Dendritic cell treated with granulocyte-macrophage colony-stimulating factor and Interleukin-4, amounts not matched to agents 40 ng/mL and 50 ng/mL, for 4 days (primary cell): ENCODE results near the gene F11R.
"Not testable (repeated sequence)": the region's sequence is repeated elsewhere in the genome, so short reads cannot be mapped to it uniquely, and the experiment has no call there.

Source experiments
- H3K27ac Mint-ChIP-seq: one replicate; pipeline ENCODE4 v1.8.0; 2022; ENCODE audit warnings: mild to moderate bottlenecking, mixed read lengths
- H3K27me3 Mint-ChIP-seq: one replicate; pipeline ENCODE4 v1.8.0; 2022; ENCODE audit warnings: mild to moderate bottlenecking, mixed read lengths
- H3K36me3 Mint-ChIP-seq: one replicate; pipeline ENCODE4 v1.8.0; 2022; ENCODE audit warnings: low read depth, mixed read lengths
- H3K4me1 Mint-ChIP-seq: one replicate; pipeline ENCODE4 v1.8.0; 2022; ENCODE audit warnings: low read depth, mixed read lengths
- H3K4me3 Mint-ChIP-seq: one replicate; pipeline ENCODE4 v1.8.0; 2022; ENCODE audit warnings: mild to moderate bottlenecking, moderate library complexity, mixed read lengths
- H3K9me3 Mint-ChIP-seq: one replicate; pipeline ENCODE4 v1.8.0; 2022; ENCODE audit warnings: mixed read lengths
- intact Hi-C: fragments of 100-400 bp; cut with micrococcal nuclease; formaldehyde crosslinking; loops from one replicate; pipeline ENCODE4 v1.15.0; 2022

Gene F11R

GRCh38 chr1:160992036-160992435 lies 28.9 kb downstream of the F11R start:
- H3K4me1 Mint-ChIP-seq, H3K27me3 Mint-ChIP-seq, intact Hi-C loops, H3K27ac Mint-ChIP-seq, H3K9me3 Mint-ChIP-seq, H3K4me3 Mint-ChIP-seq, H3K36me3 Mint-ChIP-seq: not testable (repeated sequence)

GRCh38 chr1:160987359-160988050 lies 33.4 kb downstream of the F11R start:
- peaks cover 11% of the 10 kb centered on the region for H3K4me1 Mint-ChIP-seq
- H3K27me3 Mint-ChIP-seq = peaks cover 14% of the 10 kb centered on the region
- intact Hi-C loops = no loop called here
- H3K9me3 Mint-ChIP-seq = no peaks in the 10 kb centered on the region
- H3K4me3 Mint-ChIP-seq = no peak overlapping the region
- H3K27ac Mint-ChIP-seq = no peak overlapping the region
- H3K36me3 Mint-ChIP-seq = no peaks in the 10 kb centered on the region

- H3K9me3 Mint-ChIP-seq = no peaks in the 10 kb centered on the region
- peaks cover 30% of the 10 kb centered on the region for H3K27me3 Mint-ChIP-seq
These were observed 35.2 kb downstream of the F11R start for GRCh38 chr1:160985723-160986122.

GRCh38 chr1:160981584-160982411 lies 39.2 kb downstream of the F11R start:
- H3K27me3 Mint-ChIP-seq = peaks cover 34% of the 10 kb centered on the region
- intact Hi-C loops = no loop called here
- H3K9me3 Mint-ChIP-seq = no peaks in the 10 kb centered on the region
- peaks cover 15% of the 10 kb centered on the region for H3K4me1 Mint-ChIP-seq
- peak overlapping the region; percentile 56 for H3K4me3 Mint-ChIP-seq
- no peaks in the 10 kb centered on the region for H3K36me3 Mint-ChIP-seq
- no peak overlapping the region for H3K27ac Mint-ChIP-seq

More at GRCh38 chr1:160985723-160986122, 35.2 kb downstream of the F11R start:
- Mint-ChIP-seq H3K4me1 (peaks cover 24% of the 10 kb centered on the region), H3K4me3 (no peak overlapping the region), H3K36me3 (no peaks in the 10 kb centered on the region), H3K27ac (no peak overlapping the region)
- intact Hi-C loops = no loop called here

- intact Hi-C loops = loop anchor here (10.0 kb wide), 1 partner anchor 74 kb away; no protein-coding TSS in a partner anchor
- Mint-ChIP-seq H3K36me3 (no peaks in the 10 kb centered on the region), H3K4me3 (no peak overlapping the region), H3K9me3 (no peaks in the 10 kb centered on the region), H3K4me1 (peaks cover 15% of the 10 kb centered on the region), H3K27me3 (peaks cover 40% of the 10 kb centered on the region), H3K27ac (no peak overlapping the region)
These were observed 41.7 kb downstream of the F11R start for GRCh38 chr1:160979286-160979685.

- H3K9me3 Mint-ChIP-seq = no peaks in the 10 kb centered on the region
- no peak overlapping the region for H3K27ac Mint-ChIP-seq
- no peak overlapping the region for H3K4me3 Mint-ChIP-seq
- no peaks in the 10 kb centered on the region for H3K36me3 Mint-ChIP-seq
- intact Hi-C loops = loop anchor here (10.0 kb wide), 1 partner anchor 74 kb away; no protein-coding TSS in a partner anchor
- peaks cover 15% of the 10 kb centered on the region for H3K4me1 Mint-ChIP-seq
- peaks cover 37% of the 10 kb centered on the region for H3K27me3 Mint-ChIP-seq
These were observed 42.4 kb downstream of the F11R start for GRCh38 chr1:160978510-160978927.

GRCh38 chr1:160975026-160975425 lies 45.9 kb downstream of the F11R start:
- H3K36me3 Mint-ChIP-seq = no peaks in the 10 kb centered on the region
- intact Hi-C loops = loop anchor here (10.0 kb wide), 1 partner anchor 70 kb away; no protein-coding TSS in a partner anchor
- no peak overlapping the region for H3K27ac Mint-ChIP-seq
- H3K4me3 Mint-ChIP-seq = no peak overlapping the region
- peaks cover 14% of the 10 kb centered on the region for H3K27me3 Mint-ChIP-seq
- H3K9me3 Mint-ChIP-seq = no peaks in the 10 kb centered on the region
- H3K4me1 Mint-ChIP-seq = no peaks in the 10 kb centered on the region

- Mint-ChIP-seq H3K4me1 (no peaks in the 10 kb centered on the region), H3K27me3 (peaks cover 11% of the 10 kb centered on the region), H3K27ac (no peak overlapping the region), H3K4me3 (no peak overlapping the region), H3K36me3 (no peaks in the 10 kb centered on the region), H3K9me3 (no peaks in the 10 kb centered on the region)
- intact Hi-C loops = loop anchor here (10.0 kb wide), 1 partner anchor 69 kb away; no protein-coding TSS in a partner anchor
These were observed 47.5 kb downstream of the F11R start for GRCh38 chr1:160973491-160973890.

- H3K4me3 Mint-ChIP-seq = no peak overlapping the region
- H3K4me1 Mint-ChIP-seq = no peaks in the 10 kb centered on the region
- no peaks in the 10 kb centered on the region for H3K36me3 Mint-ChIP-seq
- H3K27ac Mint-ChIP-seq = no peak overlapping the region
- peaks cover 11% of the 10 kb centered on the region for H3K27me3 Mint-ChIP-seq
- H3K9me3 Mint-ChIP-seq = no peaks in the 10 kb centered on the region
- intact Hi-C loops = loop anchor here (10.0 kb wide), 1 partner anchor 68 kb away; no protein-coding TSS in a partner anchor
These were observed 48.0 kb downstream of the F11R start for GRCh38 chr1:160972939-160973338.

- Mint-ChIP-seq H3K36me3 (no peaks in the 10 kb centered on the region), H3K9me3 (no peaks in the 10 kb centered on the region), H3K4me3 (no peak overlapping the region), H3K27me3 (peaks cover 12% of the 10 kb centered on the region), H3K4me1 (no peaks in the 10 kb centered on the region), H3K27ac (no peak overlapping the region)
- intact Hi-C loops = loop anchor here (10.0 kb wide), 1 partner anchor 67 kb away; no protein-coding TSS in a partner anchor
These were observed 49.3 kb downstream of the F11R start for GRCh38 chr1:160971618-160972056.

- Mint-ChIP-seq H3K4me1 (no peaks in the 10 kb centered on the region), H3K27ac (no peak overlapping the region), H3K9me3 (no peaks in the 10 kb centered on the region), H3K4me3 (no peak overlapping the region), H3K36me3 (no peaks in the 10 kb centered on the region), H3K27me3 (peaks cover 4% of the 10 kb centered on the region)
- intact Hi-C loops = no loop called here
These were observed 57.4 kb downstream of the F11R start for GRCh38 chr1:160963521-160963920.

GRCh38 chr1:160961419-160961818 lies 59.5 kb downstream of the F11R start:
- Mint-ChIP-seq H3K27ac (no peak overlapping the region), H3K36me3 (no peaks in the 10 kb centered on the region), H3K9me3 (no peaks in the 10 kb centered on the region), H3K27me3 (peaks cover 3% of the 10 kb centered on the region), H3K4me3 (no peak overlapping the region), H3K4me1 (no peaks in the 10 kb centered on the region)
- intact Hi-C loops = no loop called here

- peaks cover 6% of the 10 kb centered on the region for H3K4me1 Mint-ChIP-seq
- H3K27ac Mint-ChIP-seq = no peak overlapping the region
These were observed 64.0 kb downstream of the F11R start for GRCh38 chr1:160956966-160957365.

More at GRCh38 chr1:160956966-160957365, 64.0 kb downstream of the F11R start:
- peaks cover 3% of the 10 kb centered on the region for H3K27me3 Mint-ChIP-seq
- no peaks in the 10 kb centered on the region for H3K36me3 Mint-ChIP-seq
- intact Hi-C loops = no loop called here
- H3K4me3 Mint-ChIP-seq = no peak overlapping the region
- no peaks in the 10 kb centered on the region for H3K9me3 Mint-ChIP-seq
